Activated T-cell treated with anti-CD3 and anti-CD28 coated beads for 1 hour (primary cell): Measurements from ENCODE around the gene TBX1.

Experiments
- DNase-seq: peaks from one replicate; pipeline ENCODE4 v3.0.0-alpha.2; 2020; ENCODE audit warnings: low read depth

The TBX1 gene

GRCh38 chr22:19815093-19815822 lies 54.7 kb downstream of the TBX1 start:
- DNase-seq: no peak

- DNase-seq: no peak
These were observed 55.3 kb downstream of the TBX1 start for GRCh38 chr22:19815823-19816290.

DNA sequence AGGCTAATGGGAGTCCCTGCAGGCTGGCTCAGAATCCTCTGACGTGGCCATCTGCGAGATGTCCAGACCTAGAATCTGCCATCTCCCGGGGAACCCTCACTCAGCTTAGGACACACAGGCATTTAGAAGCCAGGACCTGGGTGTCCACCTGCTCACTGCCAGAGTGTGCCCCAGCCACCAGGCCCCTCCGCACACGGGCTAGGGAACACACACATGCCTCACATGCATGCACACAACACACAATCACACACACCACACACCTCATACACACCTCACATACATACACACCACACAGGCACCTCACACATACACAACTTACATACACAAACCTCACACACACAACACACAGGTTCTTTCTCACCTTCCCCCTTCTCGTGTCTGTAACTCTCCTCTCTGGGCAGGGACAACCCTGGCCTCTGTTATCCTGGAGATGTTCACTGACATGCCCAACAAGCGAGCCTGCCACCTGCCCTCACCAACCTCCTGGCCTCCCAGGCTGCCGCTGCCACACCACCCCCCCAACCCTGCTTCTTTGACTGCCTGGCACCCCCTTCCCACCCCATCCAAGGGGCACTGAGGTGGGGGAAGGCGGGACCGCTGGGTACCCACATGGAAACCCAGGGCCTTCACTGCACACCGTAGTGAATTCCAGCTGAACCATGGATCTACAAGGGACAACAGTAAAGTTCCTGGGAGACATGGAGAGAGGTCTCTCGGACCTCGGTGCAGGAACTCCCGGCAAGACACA lies 56.0 kb downstream of the TBX1 start:
- DNase-seq: no peak
